A673 (cell line): Measurements from ENCODE around the gene TOMM40. TPM values are rescaled to one million over a fixed set of nuclear protein-coding genes. Genes with fewer than 3 reads are reported as not detected.

Experiments used
- BruUV-seq: library from RNA; stranded (reverse); fragments of 400-500 nt; replicated peaks from 2 replicates; lab custom pipeline; 2021; lab: Mats Ljungman, UMichigan
- CTCF ChIA-PET: fragments of 300-600 bp; sonication (Branson Sonifier 250); formaldehyde crosslinking; loops from one replicate; lab custom pipeline; 2022; ENCODE audit warnings: antibody characterized with exemption; lab: Charles Lee
- POLR2A ChIA-PET: fragments of 300-600 bp; sonication (Branson Sonifier 250); formaldehyde crosslinking; loops from one replicate; lab custom pipeline; 2022; ENCODE audit warnings: antibody characterized with exemption; ENCODE audit not compliant: low non-redundant PET; lab: Charles Lee
- DNase-seq: peaks from one replicate; pipeline ENCODE4 v3.0.0-alpha.2; 2015; ENCODE audit warnings: low spot score
- H3K27ac ChIP-seq: fragments of 200-600 bp; sonication (generic); 2 replicates; pipeline ENCODE4 v1.5.1; 2016; ENCODE audit warnings: mixed run types, low read depth, mild to moderate bottlenecking, mixed read lengths, antibody characterized with exemption, low read length; ENCODE audit not compliant: poor library complexity, severe bottlenecking
- H3K27me3 ChIP-seq: fragments of 200-600 bp; sonication (generic); replicated peaks from 2 replicates; pipeline ENCODE4 v1.6.1; 2017; ENCODE audit warnings: mixed run types, low read depth, mild to moderate bottlenecking, mixed read lengths, antibody characterized with exemption, low read length; ENCODE audit not compliant: insufficient read depth, poor library complexity
- H3K36me3 ChIP-seq: fragments of 200-600 bp; sonication (generic); 2 replicates; pipeline ENCODE4 v1.6.1; 2016; ENCODE audit warnings: mixed run types, mild to moderate bottlenecking, mixed read lengths, antibody characterized with exemption, low read length; ENCODE audit not compliant: insufficient read depth, poor library complexity, severe bottlenecking
- H3K4me1 ChIP-seq: fragments of 200-600 bp; sonication (generic); 2 replicates; pipeline ENCODE4 v1.6.1; 2017; ENCODE audit warnings: mixed run types, mild to moderate bottlenecking, mixed read lengths, antibody characterized with exemption, low read length; ENCODE audit not compliant: insufficient read depth, poor library complexity, severe bottlenecking
- H3K4me3 ChIP-seq: fragments of 200-600 bp; sonication (generic); 2 replicates; pipeline ENCODE4 v1.5.1; 2016; ENCODE audit warnings: low read depth, mixed run types, mild to moderate bottlenecking, mixed read lengths, low read length; ENCODE audit not compliant: poor library complexity, severe bottlenecking
- H3K9me3 ChIP-seq: fragments of 200-600 bp; sonication (generic); 2 replicates; pipeline ENCODE4 v1.6.1; 2016; ENCODE audit warnings: mixed run types, low read depth, mild to moderate bottlenecking, mixed read lengths, antibody characterized with exemption, low read length; ENCODE audit not compliant: poor library complexity, severe bottlenecking
- CTCF ChIP-seq: fragments of 300-800, 200-600 bp; sonication (generic); conservative IDR thresholded peaks from 2 replicates; pipeline ENCODE4 v1.5.1; 2017; ENCODE audit warnings: low read depth, mild to moderate bottlenecking, antibody characterized with exemption, low read length, moderate library complexity, mixed read lengths
- EZH2 ChIP-seq: fragments of 200-600 bp; sonication (generic); IDR thresholded peaks from 2 replicates; pipeline ENCODE4 v1.6.1; 2017; ENCODE audit warnings: borderline replicate concordance, low read depth, mild to moderate bottlenecking, mixed read lengths, antibody characterized with exemption, low read length; ENCODE audit not compliant: poor library complexity, severe bottlenecking
- intact Hi-C: fragments of 100-400 bp; cut with micrococcal nuclease; formaldehyde crosslinking; loops from one replicate; pipeline ENCODE4 v1.10.0; 2022; ENCODE audit not compliant: unreplicated experiment
- total RNA-seq: library from RNA; stranded (reverse); gene quantifications from 2 replicates; pipeline ENCODE4 v1.2.3, GENCODE V29; 2021

Gene TOMM40
- total RNA-seq, 1 experiment from 2014 or later = 234 TPM

- H3K4me3 ChIP-seq = no peak overlapping the region
- H3K27me3 ChIP-seq = no peaks in the 10 kb centered on the region
- no peak for DNase-seq
- BruUV-seq = no TSS peak
- ChIA-PET POLR2A (no interaction called here), CTCF (interaction anchor here (1.1 kb wide), 1 partner anchor 99 kb away, joined by 4 read pairs; no protein-coding TSS in a partner anchor)
- TF ChIP-seq CTCF = no peak
- no peaks in the 10 kb centered on the region for H3K4me1 ChIP-seq
- intact Hi-C loops = no loop called here
- no peaks in the 10 kb centered on the region for H3K9me3 ChIP-seq
- peaks cover 4% of the 10 kb centered on the region for H3K36me3 ChIP-seq
- H3K27ac ChIP-seq = no peak overlapping the region
These were observed 7.1 kb upstream of the TOMM40 start for GRCh38 chr19:44883922-44884321.

- Histone ChIP-seq H3K4me3 (no peak overlapping the region), H3K27ac (no peak overlapping the region), H3K27me3 (no peaks in the 10 kb centered on the region), H3K9me3 (no peaks in the 10 kb centered on the region), H3K4me1 (peaks cover under 1% of the 10 kb centered on the region), H3K36me3 (peaks cover 4% of the 10 kb centered on the region)
- intact Hi-C loops = no loop called here
- no TSS peak for BruUV-seq
- DNase-seq = no peak
- ChIA-PET CTCF (interaction anchor here (1.1 kb wide), 1 partner anchor 100 kb away, joined by 4 read pairs; no protein-coding TSS in a partner anchor), POLR2A (no interaction called here)
- TF ChIP-seq CTCF (no peak), EZH2 (no peak)
These were observed 6.5 kb upstream of the TOMM40 start for GRCh38 chr19:44884566-44884965.

GRCh38 chr19:44886141-44886540 lies 4.9 kb upstream of the TOMM40 start:
- H3K9me3 ChIP-seq = no peaks in the 10 kb centered on the region
- peaks cover 6% of the 10 kb centered on the region for H3K4me1 ChIP-seq
- TF ChIP-seq CTCF (no peak), EZH2 (no peak)
- intact Hi-C loops = no loop called here
- ChIA-PET POLR2A (no interaction called here), CTCF (no interaction called here)
- H3K27me3 ChIP-seq = no peaks in the 10 kb centered on the region
- no TSS peak for BruUV-seq
- H3K36me3 ChIP-seq = peaks cover 4% of the 10 kb centered on the region
- DNase-seq = no peak
- no peak overlapping the region for H3K4me3 ChIP-seq
- no peak overlapping the region for H3K27ac ChIP-seq
